Sigmoid colon (tissue), 4 donors: ENCODE measurements around the gene CENPF.

Experiments
- EP300 ChIP-seq, 4 donors: sonication (generic); formaldehyde crosslinking; IDR thresholded peaks; one replicate each; pipeline ENCODE4 v1.6.1; 2017; ENCODE audit warnings: antibody characterized with exemption in 4 of 4
- POLR2A ChIP-seq, 2 donors: fragments of 450-650 bp; IDR thresholded peaks; one replicate each; pipeline ENCODE4 v1.6.1; 2016; ENCODE audit warnings: antibody characterized with exemption in 2 of 2, mild to moderate bottlenecking in 2 of 2, moderate library complexity in 2 of 2
- TF ChIP-seq, protein P1 (sequence below), 4 experiments: fragments of 450-650 bp in 3 of 4; fragments of 200-600 bp in 1 of 4; IDR thresholded peaks; one replicate each; pipeline ENCODE4 v1.5.1; 2016 to 2019; ENCODE audit warnings: antibody characterized with exemption in 4 of 4, mild to moderate bottlenecking in 3 of 4, moderate library complexity in 2 of 4

DNA sequence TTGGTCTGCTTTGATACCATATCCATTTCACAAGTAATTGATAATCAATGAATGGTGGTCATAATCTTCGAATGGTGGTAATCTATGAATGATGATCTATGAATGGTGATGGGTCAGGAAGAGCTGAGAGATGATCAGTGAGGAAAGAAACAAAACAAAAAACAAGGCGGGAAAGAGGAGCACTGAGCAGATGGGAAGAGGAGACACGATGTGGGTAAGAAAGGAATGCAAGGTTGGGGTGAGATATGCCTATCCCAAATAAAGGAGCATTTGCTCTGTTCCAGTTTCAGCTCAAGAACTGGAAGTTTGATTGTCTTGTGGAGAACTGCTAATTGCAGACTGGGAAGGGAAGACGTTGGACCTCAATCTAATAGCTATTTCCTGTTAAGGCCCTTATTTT, 73.8 kb downstream of the CENPF start:
- TF ChIP-seq, protein P1, sequence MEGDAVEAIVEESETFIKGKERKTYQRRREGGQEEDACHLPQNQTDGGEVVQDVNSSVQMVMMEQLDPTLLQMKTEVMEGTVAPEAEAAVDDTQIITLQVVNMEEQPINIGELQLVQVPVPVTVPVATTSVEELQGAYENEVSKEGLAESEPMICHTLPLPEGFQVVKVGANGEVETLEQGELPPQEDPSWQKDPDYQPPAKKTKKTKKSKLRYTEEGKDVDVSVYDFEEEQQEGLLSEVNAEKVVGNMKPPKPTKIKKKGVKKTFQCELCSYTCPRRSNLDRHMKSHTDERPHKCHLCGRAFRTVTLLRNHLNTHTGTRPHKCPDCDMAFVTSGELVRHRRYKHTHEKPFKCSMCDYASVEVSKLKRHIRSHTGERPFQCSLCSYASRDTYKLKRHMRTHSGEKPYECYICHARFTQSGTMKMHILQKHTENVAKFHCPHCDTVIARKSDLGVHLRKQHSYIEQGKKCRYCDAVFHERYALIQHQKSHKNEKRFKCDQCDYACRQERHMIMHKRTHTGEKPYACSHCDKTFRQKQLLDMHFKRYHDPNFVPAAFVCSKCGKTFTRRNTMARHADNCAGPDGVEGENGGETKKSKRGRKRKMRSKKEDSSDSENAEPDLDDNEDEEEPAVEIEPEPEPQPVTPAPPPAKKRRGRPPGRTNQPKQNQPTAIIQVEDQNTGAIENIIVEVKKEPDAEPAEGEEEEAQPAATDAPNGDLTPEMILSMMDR (IDR thresholded peaks at IDR 0.05), result no peak
- TF ChIP-seq EP300 (IDR thresholded peaks at IDR 0.05), result no peak
- TF ChIP-seq POLR2A (IDR thresholded peaks at IDR 0.05), result no peak
